AG08396 (cell line): ENCODE data around the gene ZNF471.

Experiments used
- DNase-seq: peaks from one replicate; pipeline ENCODE4 v3.0.0; 2012; ENCODE audit warnings: low spot score, mixed read lengths

Gene ZNF471

DNA sequence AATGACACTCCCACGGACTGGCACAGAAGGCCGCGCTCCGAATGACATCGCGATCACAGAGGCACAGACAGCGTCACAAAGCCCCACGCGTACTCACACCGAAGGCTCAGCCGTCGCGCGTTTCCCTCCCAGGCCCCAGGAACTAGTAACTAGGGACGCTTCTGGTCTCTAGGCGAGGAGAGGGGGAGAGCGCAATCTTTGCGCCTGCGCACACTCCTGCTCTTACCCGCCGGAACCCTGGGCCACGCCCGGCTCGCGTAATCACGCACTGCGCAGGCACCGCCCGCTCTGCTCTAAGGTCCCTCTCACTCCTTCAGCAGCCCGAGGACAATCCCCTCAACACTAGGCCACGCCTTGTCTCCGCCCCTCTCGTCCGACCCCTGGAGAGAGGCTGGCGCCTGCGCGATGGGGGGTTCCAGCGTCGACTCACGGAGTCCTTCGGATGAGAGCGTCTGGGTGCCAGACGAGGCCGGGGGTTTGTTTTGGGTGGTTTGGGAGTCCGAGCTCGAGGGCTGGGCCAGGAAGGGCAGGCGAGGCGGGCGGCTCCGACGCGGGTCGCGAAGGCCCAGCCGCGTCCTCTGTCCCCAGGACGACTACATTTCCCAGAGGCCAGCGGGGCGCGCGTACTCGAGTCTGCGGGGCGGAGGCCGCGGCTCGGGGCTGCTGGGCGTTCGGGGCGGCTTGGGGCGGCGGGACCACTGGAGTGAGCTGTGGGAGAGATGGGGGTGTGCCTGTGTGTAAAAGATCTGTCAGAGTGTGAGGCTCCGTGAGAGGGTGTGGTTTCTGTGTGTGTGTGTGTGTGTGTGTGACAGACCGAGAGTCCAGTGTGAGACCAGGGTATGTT is at the start of gene ZNF471:
TSS of gene ZNF471 (plus strand) at position 410 of the 844 bp plus-strand sequence. CDS start 3,717 bp downstream, outside the sequence.
- DNase-seq = peak; percentile 99

DNA sequence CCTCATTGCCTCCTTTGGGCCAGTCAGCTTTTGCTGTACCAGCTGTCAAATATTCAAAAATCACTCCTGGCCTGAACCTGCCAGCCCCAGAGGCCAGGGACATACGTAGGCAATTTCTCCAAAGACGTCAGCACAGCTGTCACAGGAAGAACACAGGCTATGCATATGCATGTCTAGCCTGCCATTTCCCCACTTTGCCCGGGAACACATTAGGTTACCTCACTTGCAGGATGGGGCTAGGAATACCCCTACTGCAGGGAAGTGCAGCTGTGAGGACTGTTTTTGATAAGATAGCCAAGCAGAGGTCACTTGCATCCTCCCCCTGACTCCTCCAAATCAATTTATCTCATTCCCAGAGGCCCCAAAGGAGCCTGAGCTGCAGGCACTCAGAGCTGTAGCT is 33.3 kb upstream of the ZNF471 start:
- DNase-seq = no peak

- DNase-seq = no peak
Observed at GRCh38 chr19:56476093-56476492, 31.6 kb upstream of the ZNF471 start.

- peak; percentile 93 for DNase-seq
Observed at GRCh38 chr19:56476651-56477428, 30.8 kb upstream of the ZNF471 start, which contains the start of gene ZNF667. Gene ZNF667, minus strand, starts transcription at chr19:56477345. Its CDS starts 14,975 bp downstream, at chr19:56462370.

- DNase-seq = peak; percentile 97
Observed at GRCh38 chr19:56477429-56478338, 30.0 kb upstream of the ZNF471 start.

DNA sequence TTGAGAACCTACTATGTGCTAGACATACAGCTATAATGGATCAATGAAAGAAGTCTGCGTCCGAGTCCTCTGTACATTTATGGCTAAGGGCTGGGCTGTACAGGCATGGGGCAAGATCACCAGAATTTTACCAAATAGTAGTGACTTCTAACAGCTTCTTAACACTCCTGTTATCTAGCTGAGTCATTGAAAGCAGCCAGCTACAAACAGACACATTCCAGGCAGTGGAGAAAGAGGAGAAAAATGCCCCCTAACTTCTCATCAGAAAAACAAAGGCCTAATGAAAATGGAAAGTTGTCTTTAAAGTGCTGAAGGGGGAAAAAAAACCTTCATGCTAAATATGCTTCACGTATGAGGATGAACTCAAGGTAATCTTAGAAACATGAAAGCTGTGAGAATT is 16.3 kb upstream of the ZNF471 start:
- no peak for DNase-seq

DNA sequence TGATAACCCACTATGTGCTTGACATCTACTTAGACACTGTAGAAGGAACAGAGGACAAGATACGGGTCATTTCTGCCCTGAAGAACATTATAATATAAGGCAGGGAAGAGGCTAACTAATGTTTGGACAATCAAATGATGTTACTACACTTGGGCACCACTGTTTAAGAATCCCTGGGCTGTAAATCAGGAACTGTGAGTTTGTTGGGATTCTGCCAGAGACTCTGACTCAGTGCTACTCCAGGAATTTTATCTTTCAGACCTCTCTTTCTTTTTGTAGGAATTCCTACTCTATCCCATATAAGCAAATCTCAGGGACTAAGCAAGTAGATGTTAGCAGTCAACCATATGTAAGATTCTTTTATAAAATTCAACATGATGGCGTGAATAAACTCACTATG is 3.1 kb upstream of the ZNF471 start:
- DNase-seq = peak; percentile 6

- no peak for DNase-seq
Observed at GRCh38 chr19:56508290-56508778, 679 bp downstream of the ZNF471 start.

- DNase-seq = no peak
Observed at GRCh38 chr19:56525214-56525860, 17.7 kb downstream of the ZNF471 start.

- no peak for DNase-seq
Observed at GRCh38 chr19:56537442-56537841, 29.8 kb downstream of the ZNF471 start.

- DNase-seq = peak; percentile 96
Observed at GRCh38 chr19:56538254-56538760, 30.7 kb downstream of the ZNF471 start.

GRCh38 chr19:56538761-56539263 is 31.2 kb downstream of the ZNF471 start, which contains the start of gene ZFP28:
Gene ZFP28, plus strand, starts transcription at chr19:56538948. Its CDS starts 71 bp downstream, at chr19:56539019.
- peak; percentile 95 for DNase-seq

DNA sequence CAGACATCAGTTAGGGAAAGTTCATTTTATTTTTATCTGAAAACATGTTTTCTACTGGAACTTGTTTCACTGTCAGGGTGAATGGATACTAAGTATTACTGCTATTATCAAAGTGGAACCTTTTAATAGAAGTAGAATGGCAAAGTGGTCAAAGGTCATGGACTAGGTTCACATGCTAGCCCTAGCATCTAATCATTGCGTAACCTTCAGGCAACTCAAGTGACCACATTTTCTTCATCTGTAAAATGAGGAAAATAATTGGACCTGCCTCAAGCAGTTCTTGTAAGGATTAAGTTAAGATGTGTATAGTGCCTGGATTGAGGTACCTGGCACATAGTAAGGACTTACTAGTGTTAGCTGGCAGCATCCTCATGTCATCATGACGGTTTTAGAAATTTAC is 36.1 kb downstream of the ZNF471 start:
- DNase-seq = no peak

DNA sequence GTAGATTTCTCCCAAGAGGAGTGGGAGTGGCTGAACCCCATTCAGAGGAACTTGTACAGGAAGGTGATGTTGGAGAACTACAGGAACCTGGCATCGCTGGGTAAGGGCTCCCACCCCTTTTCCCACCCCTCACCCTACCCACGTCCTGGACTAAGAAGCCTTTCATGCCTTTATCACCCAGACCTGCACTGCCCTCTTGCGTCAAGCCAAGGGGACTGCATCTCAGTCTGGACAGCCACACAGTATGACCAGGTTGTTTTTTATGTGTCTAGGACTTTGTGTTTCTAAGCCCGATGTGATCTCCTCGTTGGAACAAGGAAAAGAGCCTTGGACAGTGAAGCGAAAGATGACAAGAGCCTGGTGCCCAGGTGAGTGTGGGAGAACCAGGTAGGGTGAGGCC is 39.9 kb downstream of the ZNF471 start:
- no peak for DNase-seq

GRCh38 chr19:56554272-56554869 is 46.7 kb downstream of the ZNF471 start:
- DNase-seq = no peak

GRCh38 chr19:56562766-56563165 is 55.1 kb downstream of the ZNF471 start:
- no peak for DNase-seq

GRCh38 chr19:56566904-56567273 is 59.2 kb downstream of the ZNF471 start:
- DNase-seq = peak; percentile 65

GRCh38 chr19:56567274-56568120 is 59.8 kb downstream of the ZNF471 start, which contains the start of gene ZNF470:
Gene ZNF470, plus strand, starts transcription at chr19:56567468. Its CDS starts 2,844 bp downstream, at chr19:56570312.
- peak; percentile 96 for DNase-seq

DNA sequence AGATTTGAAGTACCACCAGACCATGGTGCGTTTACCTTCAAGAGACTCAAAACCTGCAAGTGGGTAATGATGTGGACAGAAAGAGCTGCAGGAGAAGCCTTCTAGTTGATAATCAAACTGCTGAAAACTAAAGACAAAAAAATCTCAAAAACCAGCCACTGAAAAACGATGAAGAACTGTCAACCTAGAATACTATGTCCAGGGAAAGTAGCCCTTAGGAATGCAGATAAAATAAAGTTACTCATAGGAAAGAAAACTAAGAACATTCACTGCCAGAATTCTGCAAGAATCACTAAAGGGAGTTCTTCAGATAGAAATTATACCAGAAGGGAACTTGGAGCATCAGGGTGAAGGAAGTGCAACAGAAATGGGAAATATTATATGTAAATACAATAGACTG is 64.9 kb downstream of the ZNF471 start:
- DNase-seq = no peak
